Neural progenitor cell (in vitro differentiated cells): ENCODE data around the gene TMEM39A.

Experiments used
- CTCF ChIP-seq: fragments of 200-600 bp; sonication (generic); IDR thresholded peaks from 2 replicates; pipeline ENCODE4 v1.5.1; 2017; ENCODE audit warnings: antibody characterized with exemption, mild to moderate bottlenecking
- EZH2phosphoT487 ChIP-seq: fragments of 200-600 bp; sonication (generic); IDR thresholded peaks from 2 replicates; pipeline ENCODE4 v1.6.1; 2017; ENCODE audit warnings: antibody characterized with exemption

GRCh38 chr3:119437691-119438258, 25.6 kb downstream of the TMEM39A start:
- TF ChIP-seq EZH2phosphoT487 (no peak), CTCF (no peak)
